SU-DHL-6 (cell line): ENCODE data around the gene CARD9.

ENCODE experiments used
- H2AFZ ChIP-seq: fragments of 200-600 bp; sonication (generic); 2 replicates; pipeline ENCODE4 v1.6.1; 2014; ENCODE audit warnings: low read depth, mild to moderate bottlenecking, moderate library complexity, mixed read lengths, antibody characterized with exemption, low read length; ENCODE audit not compliant: severe bottlenecking
- H3F3A ChIP-seq: fragments of 200-600 bp; shearing (Covaris generic); 2 replicates; pipeline ENCODE4 v1.6.0; 2016; ENCODE audit warnings: antibody characterized with exemption, mild to moderate bottlenecking; ENCODE audit not compliant: insufficient read depth
- H3K27ac ChIP-seq: fragments of 200-600 bp; sonication (generic); 2 replicates; pipeline ENCODE4 v1.5.1; 2016; ENCODE audit warnings: low read depth, mild to moderate bottlenecking, low read length, moderate library complexity, mixed read lengths
- H3K27me3 ChIP-seq: fragments of 200-600 bp; sonication (generic), shearing (Covaris generic); 2 replicates; pipeline ENCODE4 v1.6.0; 2014; ENCODE audit warnings: mild to moderate bottlenecking, low read length
- H3K36me3 ChIP-seq: fragments of 200-600 bp; sonication (generic); 2 replicates; pipeline ENCODE4 v1.6.1; 2014; ENCODE audit warnings: mild to moderate bottlenecking, low read length, mixed read lengths
- H3K4me2 ChIP-seq: fragments of 300-600, 200-600 bp; shearing (Covaris generic), sonication (generic); 2 replicates; pipeline ENCODE4 v1.6.0; 2014; ENCODE audit warnings: low read length, low read depth, mild to moderate bottlenecking; ENCODE audit not compliant: poor library complexity, severe bottlenecking
- H3K4me3 ChIP-seq: fragments of 200-600 bp; sonication (generic); 2 replicates; pipeline ENCODE4 v1.5.1; 2014; ENCODE audit warnings: antibody characterized with exemption, low read length, mild to moderate bottlenecking, mixed read lengths; ENCODE audit not compliant: insufficient read depth, poor library complexity, severe bottlenecking
- H3K79me2 ChIP-seq: fragments of 200-600 bp; sonication (generic); 2 replicates; pipeline ENCODE4 v1.6.1; 2014; ENCODE audit warnings: mild to moderate bottlenecking, low read length, moderate library complexity; ENCODE audit not compliant: insufficient read depth
- H3K9ac ChIP-seq: fragments of 200-600 bp; sonication (generic); 2 replicates; pipeline ENCODE4 v1.7.0; 2014; ENCODE audit warnings: mild to moderate bottlenecking, low read length
- H3K9me2 ChIP-seq: fragments of 200-600 bp; sonication (generic); replicated peaks from 2 replicates; pipeline ENCODE4 v1.6.1; 2014; ENCODE audit warnings: low read length; ENCODE audit not compliant: insufficient read depth
- H3K9me3 ChIP-seq: fragments of 200-600 bp; sonication (generic); 2 replicates; pipeline ENCODE4 v1.6.1; 2014; ENCODE audit warnings: low read length, mixed read lengths; ENCODE audit not compliant: insufficient read depth
- H4K20me1 ChIP-seq: fragments of 200-600 bp; sonication (generic); 2 replicates; pipeline ENCODE4 v1.6.1; 2014; ENCODE audit warnings: low read depth, mild to moderate bottlenecking, antibody characterized with exemption, low read length, moderate library complexity, mixed read lengths
- EZH2phosphoT487 ChIP-seq: fragments of 200-600 bp; sonication (generic), shearing (Covaris generic); conservative IDR thresholded peaks from 2 replicates; pipeline ENCODE4 v1.6.1; 2018; ENCODE audit warnings: mild to moderate bottlenecking, antibody characterized with exemption, low read length, moderate library complexity, mixed read lengths
- TF ChIP-seq, protein P1 (sequence below): fragments of 200-600 bp; sonication (generic); IDR thresholded peaks from one replicate; pipeline ENCODE4 v1.5.1; 2017; ENCODE audit warnings: antibody characterized with exemption, mild to moderate bottlenecking, low read length, moderate library complexity; ENCODE audit not compliant: insufficient read depth, poor library complexity, severe bottlenecking

The CARD9 gene

DNA sequence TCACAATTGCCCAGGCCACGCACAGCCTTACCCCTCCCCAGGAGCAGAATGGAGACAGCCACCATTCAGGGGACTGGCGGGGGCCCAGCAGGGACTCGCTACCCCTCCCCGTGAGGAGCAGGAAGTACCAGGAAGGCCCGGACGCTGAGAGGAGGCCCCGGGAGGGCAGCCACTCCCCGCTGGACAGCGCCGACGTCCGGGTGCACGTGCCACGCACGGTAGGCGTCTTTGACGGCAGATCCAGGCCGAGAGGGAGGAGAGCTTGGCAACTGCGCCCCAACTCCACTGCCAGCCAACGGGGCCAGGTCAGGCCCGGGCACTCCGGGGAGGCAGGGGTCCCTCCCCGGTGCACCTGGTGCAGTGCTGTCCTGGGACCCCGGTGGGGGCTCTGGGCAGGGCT lies 23.9 kb downstream of the CARD9 start:
- no peaks in the 10 kb centered on the region for H3K9me2 ChIP-seq
- H3K27me3 ChIP-seq, result no peaks in the 10 kb centered on the region
- TF ChIP-seq, protein P1, sequence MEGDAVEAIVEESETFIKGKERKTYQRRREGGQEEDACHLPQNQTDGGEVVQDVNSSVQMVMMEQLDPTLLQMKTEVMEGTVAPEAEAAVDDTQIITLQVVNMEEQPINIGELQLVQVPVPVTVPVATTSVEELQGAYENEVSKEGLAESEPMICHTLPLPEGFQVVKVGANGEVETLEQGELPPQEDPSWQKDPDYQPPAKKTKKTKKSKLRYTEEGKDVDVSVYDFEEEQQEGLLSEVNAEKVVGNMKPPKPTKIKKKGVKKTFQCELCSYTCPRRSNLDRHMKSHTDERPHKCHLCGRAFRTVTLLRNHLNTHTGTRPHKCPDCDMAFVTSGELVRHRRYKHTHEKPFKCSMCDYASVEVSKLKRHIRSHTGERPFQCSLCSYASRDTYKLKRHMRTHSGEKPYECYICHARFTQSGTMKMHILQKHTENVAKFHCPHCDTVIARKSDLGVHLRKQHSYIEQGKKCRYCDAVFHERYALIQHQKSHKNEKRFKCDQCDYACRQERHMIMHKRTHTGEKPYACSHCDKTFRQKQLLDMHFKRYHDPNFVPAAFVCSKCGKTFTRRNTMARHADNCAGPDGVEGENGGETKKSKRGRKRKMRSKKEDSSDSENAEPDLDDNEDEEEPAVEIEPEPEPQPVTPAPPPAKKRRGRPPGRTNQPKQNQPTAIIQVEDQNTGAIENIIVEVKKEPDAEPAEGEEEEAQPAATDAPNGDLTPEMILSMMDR, result no peak
- no peak for TF ChIP-seq EZH2phosphoT487
- no peak overlapping the region for H3K4me2 ChIP-seq
- H4K20me1 ChIP-seq, result no peaks in the 10 kb centered on the region
- H3K36me3 ChIP-seq, result no peaks in the 10 kb centered on the region
- H3K9ac ChIP-seq, result no peak overlapping the region
- no peaks in the 10 kb centered on the region for H3F3A ChIP-seq
- no peak overlapping the region for H3K4me3 ChIP-seq
- H2AFZ ChIP-seq, result no peak overlapping the region
- H3K9me3 ChIP-seq, result no peaks in the 10 kb centered on the region
- no peak overlapping the region for H3K27ac ChIP-seq
- no peaks in the 10 kb centered on the region for H3K79me2 ChIP-seq

DNA sequence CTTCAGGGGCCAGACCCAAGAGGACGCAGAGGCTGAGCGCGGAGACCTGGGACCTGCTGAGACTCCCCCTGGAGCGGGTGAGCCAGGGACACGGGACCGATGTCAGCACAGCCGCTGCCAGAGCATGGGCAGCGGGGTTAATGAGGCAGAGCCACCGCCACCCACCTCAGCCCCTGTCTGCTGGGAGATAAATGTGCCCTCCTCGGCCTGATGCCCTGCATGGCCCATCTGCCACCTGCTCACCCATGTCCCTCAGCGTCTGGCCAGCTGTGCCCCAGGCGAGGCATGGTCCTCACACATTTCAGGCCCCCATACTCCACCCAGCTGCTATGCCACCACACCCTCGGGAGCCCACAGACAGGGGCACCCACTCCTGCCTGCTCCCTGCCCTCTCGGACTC lies 24.8 kb downstream of the CARD9 start:
- H3K4me3 ChIP-seq, result no peak overlapping the region
- H3K27ac ChIP-seq, result no peak overlapping the region
- H3K4me2 ChIP-seq, result no peak overlapping the region
- H3K79me2 ChIP-seq, result no peaks in the 10 kb centered on the region
- H3K27me3 ChIP-seq, result no peaks in the 10 kb centered on the region
- no peaks in the 10 kb centered on the region for H3F3A ChIP-seq
- H3K9ac ChIP-seq, result no peak overlapping the region
- H3K9me3 ChIP-seq, result no peaks in the 10 kb centered on the region
- TF ChIP-seq, protein P1, result no peak
- H4K20me1 ChIP-seq, result no peaks in the 10 kb centered on the region
- no peaks in the 10 kb centered on the region for H3K36me3 ChIP-seq
- H3K9me2 ChIP-seq, result no peaks in the 10 kb centered on the region
- no peak overlapping the region for H2AFZ ChIP-seq

DNA sequence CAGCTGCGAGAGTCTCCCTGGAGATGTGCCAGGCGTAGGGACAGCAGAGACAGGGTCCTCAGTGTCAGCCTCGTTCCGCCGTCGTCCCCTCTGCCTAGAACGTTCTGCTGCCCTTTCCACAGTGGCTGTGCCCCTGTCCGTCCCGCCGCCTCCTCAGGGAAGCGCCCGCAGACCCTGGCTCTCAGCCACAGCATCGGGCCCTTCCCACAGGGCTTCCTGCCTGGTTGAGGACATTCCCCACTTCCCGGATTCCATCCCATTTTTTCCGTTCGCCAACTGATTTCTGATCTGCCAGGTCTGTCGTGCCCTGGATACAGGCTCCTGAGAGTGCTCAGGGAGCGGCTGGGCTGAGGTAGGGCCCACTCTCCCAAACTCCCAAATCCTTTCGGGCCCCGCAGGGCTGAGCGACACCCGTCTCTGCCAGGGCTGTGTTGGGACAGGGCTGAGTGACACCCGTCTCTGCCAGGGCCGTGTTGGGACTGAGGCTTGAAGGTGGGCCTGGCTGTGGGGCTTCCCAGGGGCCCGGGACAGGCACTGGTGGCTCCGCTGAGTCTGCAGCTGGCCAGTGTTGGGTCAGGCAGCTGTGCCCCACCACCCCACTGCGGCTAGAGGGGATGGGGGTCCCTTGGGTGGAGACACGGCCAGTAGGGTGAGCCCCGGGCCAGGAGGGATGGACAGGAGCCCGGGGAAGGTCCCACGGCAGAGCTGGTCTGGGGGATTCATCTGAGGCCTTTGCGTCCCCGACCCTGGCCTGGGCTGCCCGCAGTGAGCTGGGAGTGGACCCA lies 25.8 kb downstream of the CARD9 start:
- Histone ChIP-seq H3F3A (no peaks in the 10 kb centered on the region), H3K9me3 (no peaks in the 10 kb centered on the region), H4K20me1 (no peaks in the 10 kb centered on the region), H3K9ac (no peak overlapping the region), H3K27me3 (no peaks in the 10 kb centered on the region), H3K4me2 (no peak overlapping the region), H3K36me3 (no peaks in the 10 kb centered on the region), H3K27ac (no peak overlapping the region), H2AFZ (no peak overlapping the region), H3K79me2 (no peaks in the 10 kb centered on the region), H3K4me3 (no peak overlapping the region), H3K9me2 (no peaks in the 10 kb centered on the region)
- no peak for TF ChIP-seq EZH2phosphoT487
- TF ChIP-seq, protein P1, result no peak
